HCEC 1CT (cell line): Measurements from ENCODE around the gene ZNF32.
"Not testable (repeated sequence)": the region's sequence is repeated elsewhere in the genome, so short reads cannot be mapped to it uniquely, and the experiment has no call there.

Source experiments
- DNase-seq: peaks from one replicate; pipeline ENCODE4 v3.0.0-alpha.2; 2017

Gene ZNF32

DNA sequence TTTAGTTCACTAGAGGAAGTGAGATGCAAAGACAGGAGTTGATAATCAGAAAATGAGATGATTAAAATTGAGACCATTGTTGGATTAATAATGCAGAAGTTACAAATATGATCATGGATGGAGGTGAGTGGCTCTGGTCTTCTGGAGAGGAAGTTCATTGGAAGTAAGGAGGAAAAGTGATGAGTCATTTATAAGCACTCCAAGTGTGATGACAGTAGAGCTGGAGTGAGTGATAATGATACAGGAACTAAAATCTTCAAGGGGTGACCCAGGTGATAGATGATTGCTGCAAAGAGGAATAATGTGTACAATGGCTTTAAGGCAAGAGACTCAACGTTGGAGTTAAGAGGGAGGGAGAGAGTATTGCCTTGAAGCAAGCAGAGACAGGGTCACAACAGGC, 20.7 kb downstream of the ZNF32 start:
- DNase-seq: no peak

GRCh38 chr10:43623351-43623750, 25.3 kb downstream of the ZNF32 start:
- DNase-seq: no peak

GRCh38 chr10:43622038-43622437, 26.6 kb downstream of the ZNF32 start:
- DNase-seq: no peak

DNA sequence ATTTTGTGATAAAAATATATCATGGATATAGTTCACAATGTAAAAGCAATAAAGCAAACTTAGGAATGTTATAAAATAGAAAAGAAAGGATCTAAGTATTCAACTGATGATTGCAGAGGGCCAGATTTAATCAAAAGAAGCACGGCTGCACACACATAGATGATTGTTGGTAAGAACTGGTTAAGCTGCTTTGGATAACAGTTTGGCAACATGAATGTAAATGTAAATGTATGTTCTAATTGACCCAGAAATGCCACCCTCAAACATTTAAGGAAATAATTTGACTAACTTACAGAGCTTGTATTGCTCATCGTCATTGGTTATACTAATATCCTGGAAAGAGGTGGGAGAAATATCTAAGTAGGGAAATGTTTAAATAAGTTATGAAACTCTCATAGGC, 29.3 kb downstream of the ZNF32 start:
- DNase-seq: no peak

- no peak for DNase-seq
Observed at GRCh38 chr10:43616697-43617370, 31.8 kb downstream of the ZNF32 start.

GRCh38 chr10:43610636-43611035, 38.0 kb downstream of the ZNF32 start:
- DNase-seq: peak; percentile 5

DNA sequence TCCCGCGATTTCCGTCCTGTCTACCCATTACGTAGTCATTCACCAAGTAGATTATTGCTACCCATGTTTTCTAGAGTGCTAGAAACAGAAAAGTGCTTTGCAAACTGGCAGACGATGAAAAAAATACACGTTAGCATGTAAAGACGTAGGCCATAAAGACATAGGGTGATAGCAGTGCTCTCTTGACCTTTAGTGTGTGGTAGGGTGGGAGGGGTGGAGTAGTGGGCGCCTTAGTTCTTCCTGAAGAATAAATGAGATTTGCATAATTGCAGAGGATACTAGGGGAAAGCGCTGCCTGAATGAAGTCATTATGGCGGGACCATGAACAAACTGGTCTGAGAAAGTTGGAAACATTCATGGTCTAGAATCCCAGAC, 41.5 kb downstream of the ZNF32 start:
- no peak for DNase-seq

DNA sequence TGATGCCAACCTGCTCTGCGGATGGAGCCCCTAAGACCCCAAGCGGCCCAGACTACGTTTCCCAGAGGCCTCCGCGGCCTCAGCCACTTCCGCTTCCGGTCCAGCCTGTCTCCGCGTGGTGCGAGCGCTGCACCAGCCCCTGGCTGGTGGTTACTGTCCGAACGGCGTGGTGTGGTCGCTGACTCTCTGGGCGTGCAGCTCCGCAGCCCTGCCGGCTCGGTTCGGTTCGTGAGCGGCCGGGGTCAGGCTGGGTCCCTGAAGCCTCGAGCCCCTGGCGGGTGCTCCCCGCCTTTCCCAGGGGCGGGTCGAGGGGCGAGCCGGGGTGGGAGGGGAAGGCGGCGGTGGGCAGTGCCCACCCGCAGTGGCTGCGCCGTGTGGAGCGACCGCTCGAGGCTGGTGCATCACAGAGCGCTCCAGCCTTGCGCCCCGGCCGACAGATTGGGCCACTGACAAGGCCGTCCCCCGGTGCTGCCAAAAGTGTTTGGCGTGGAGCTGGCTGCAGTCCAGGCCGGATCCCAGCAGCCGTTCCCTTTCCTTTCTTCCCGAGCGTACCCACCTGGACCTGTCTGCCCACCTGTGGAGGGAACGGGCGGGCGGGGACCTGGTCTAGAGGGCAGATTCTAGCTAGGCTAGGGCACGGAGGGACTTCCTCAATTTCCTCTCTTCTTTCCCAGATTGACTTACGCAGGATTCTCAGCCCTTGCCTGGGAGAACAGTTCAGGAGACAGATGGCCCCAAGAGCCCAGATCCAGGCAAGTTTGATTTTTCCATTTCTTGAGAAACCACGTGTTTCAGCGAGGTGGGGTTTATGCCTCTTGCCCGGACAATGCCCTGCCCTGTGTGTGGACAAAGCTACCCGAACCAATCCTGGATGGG, 42.1 kb downstream of the ZNF32 start, which contains the start of gene ZNF485:
TSS of gene ZNF485 (plus strand) at position 116 of the 876 bp plus-strand sequence. CDS start at position 729, 613 bp downstream.
- DNase-seq: peak; percentile 73

DNA sequence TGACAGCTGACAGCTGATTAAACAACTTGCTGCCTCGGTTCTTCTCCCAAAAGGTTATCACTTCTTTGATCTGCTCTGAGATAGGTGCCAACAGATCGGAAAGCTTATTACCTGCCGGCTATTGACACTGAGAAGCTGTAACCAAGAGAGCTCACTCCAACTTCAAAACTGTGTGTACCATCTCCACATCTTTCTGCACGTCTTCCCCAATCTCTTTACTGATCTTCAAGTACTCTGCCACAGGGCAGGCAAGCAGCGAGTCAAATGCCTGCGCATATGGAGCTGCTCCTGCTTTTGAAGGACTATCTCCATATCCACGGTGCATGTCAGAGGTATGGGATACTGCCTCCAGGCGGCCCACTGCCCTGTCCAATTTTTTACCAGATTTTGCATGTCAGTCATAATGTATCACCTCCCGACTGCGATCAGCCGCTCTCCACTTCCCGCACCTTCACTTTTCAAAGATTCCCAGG, 42.8 kb downstream of the ZNF32 start:
- DNase-seq: no peak

DNA sequence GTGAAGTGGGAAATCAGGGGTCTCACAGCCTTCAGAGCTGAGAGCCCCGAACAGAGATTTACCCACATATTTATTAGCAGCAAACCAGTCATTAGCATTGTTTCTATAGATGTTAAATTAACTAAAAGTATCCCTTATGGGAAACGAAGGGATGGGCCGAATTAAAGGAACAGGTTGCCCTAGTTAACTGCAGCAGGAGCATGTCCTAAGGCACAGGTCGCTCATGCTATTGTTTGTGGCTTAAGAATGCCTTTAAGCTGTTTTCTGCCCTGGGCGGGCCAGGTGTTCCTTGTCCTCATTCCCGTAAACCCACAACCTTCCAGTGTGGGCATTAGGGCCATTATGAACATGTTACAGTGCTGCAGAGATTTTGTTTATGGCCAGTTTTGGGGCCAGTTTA, 47.1 kb downstream of the ZNF32 start:
- DNase-seq: not testable (repeated sequence)

DNA sequence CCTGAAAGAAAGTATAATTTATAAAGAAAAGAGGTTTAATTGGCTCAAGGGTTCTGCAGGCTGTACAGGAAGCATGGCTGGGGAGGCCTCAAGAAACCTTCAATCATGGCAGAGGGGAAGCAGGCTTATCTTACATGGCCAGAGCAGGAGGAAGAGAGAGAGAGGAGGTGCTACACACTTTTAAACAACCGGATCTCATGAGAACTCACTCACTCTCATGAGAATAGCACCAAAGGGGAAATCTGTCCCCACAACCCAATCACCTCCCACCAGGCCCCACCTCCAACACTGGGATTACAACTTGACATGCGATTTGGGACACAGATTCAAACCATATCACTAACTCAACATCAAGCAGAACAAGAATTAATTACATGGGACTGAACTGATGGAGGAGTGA, 49.3 kb downstream of the ZNF32 start:
- DNase-seq: no peak

GRCh38 chr10:43598446-43598845, 50.2 kb downstream of the ZNF32 start:
- no peak for DNase-seq

GRCh38 chr10:43596546-43596945, 52.1 kb downstream of the ZNF32 start:
- no peak for DNase-seq

DNA sequence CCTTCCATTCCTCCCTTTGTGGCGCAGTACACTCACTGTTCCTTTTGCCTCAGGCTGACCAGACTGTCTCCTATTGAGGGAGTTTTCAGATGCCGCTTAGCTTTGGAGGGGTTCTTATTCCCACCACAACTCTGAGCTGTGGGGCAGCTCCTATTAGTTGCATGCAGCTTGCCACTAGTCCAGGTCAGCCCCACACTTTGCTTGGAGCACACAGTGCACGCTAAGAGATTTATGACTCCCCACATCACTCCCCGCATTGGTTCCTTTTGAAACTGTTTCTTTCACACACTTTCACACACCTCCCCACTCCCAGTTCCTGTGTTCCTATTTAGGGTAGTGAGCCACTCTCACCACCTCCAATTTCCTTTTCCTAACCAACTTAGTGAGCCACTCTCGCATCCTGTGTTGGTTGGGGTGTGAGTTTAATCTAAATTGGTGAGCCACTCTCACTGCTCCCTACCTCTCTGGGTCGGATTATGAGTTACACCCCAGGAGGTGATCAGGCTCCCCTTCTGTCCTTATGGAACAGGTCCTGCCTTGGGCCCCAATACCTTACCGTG, 52.9 kb downstream of the ZNF32 start:
- no peak for DNase-seq

- DNase-seq: no peak
Observed at GRCh38 chr10:43594944-43595589, 53.6 kb downstream of the ZNF32 start.
